Germinal center (tissue), 1 donor: ENCODE results near the gene ADAMTS6.
"Not testable (repeated sequence)": the region's sequence is repeated elsewhere in the genome, so short reads cannot be mapped to it uniquely, and the experiment has no call there.

ENCODE experiments used
- DNase-seq: peaks from one replicate; pipeline ENCODE4 v3.0.0; 2012; ENCODE audit warnings: mixed read lengths, low spot score

ADAMTS6 gene

GRCh38 chr5:65366655-65367054 lies 115.1 kb downstream of the ADAMTS6 start:
- no peak for DNase-seq

DNA sequence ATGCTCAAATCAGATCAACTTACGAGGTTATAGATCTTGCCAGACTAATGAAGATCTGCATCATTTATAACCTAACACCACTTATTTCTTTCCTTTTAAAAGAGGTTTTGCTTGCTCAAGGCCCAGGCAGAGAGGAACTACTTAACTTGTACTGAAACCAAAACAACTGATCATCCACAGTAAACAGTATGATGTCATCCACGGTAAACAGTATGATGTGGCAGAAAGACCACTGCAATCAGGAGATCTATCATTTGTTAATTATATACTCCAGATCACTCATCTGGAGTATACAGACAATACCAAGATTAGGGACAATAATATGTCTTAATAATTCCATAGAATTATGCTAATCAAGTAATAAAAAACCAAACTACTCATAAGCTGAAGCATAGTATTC lies 116.8 kb downstream of the ADAMTS6 start:
- DNase-seq, result no peak

DNA sequence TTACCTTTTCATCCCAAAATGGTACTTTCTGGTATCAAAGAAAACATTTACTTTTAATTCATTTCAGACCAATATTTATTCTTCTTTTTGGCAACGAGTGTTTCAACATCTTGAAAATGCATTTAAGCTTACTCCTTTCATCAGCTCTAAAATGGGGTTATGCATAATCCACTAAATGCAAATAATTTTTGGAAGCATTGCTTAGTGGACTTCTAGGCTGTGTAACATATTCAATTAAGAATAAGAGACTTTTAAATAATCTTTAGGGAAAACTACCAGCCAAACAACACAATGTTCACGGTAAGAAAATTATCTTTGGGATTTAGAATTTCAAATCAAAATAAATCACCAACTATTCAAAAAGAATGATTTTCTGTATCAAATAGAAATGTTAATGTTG lies 118.2 kb downstream of the ADAMTS6 start:
- no peak for DNase-seq

DNA sequence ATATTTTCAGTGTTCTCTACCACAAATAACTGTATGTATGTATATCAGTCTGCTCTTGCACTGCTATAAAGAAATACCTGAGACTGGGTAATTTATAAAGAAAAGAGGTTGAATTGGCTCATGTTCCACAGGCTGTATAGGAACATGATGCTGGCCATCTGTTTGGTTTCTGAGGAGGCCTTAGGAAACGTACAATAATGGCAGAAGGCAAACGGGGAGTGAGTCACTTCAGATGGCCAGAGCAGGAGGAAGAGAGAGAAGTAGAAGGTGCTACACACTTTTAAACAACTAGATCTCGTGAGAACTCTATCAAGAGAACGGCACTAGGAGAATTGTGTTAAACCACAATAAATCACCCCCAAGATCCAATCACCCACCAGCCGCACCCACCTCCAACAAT lies 121.7 kb downstream of the ADAMTS6 start:
- DNase-seq, result no peak

DNA sequence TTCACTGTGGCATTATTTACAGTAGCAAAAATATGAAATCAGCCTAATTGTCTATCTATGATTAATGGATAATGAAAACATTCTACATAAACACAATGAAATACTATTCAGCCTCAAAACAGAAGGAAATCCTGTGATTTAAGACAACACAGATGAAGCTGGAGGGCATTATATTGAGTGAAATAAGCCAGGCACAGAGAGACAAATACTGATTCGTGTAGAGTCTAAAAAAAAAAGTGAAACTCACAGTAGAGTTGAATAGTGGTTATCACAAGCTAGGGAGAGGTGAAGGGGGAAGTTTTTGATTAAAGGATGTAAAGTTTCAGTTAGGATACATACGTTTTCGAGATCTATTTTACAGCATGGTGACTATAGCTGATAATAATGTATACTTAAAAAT lies 122.2 kb downstream of the ADAMTS6 start:
- DNase-seq, result no peak

DNA sequence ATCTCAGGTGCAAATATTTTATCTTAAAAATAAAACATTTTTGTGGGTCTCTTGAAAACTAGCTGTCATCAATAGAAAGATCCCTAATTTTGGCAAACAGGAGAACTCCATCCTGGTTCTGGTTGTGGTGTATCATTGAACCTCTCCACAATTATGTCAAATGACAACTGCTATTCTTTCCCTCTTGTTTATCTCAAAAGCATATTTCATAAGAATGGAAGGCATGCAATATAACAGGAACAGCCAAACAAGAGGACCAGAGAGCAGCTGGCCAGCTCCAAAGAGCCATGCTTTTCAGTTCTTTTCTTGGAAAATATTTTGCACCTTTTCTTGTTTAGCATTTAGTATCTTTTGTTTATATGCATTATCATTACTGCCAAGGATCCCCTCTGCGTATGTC lies 125.4 kb downstream of the ADAMTS6 start:
- no peak for DNase-seq

GRCh38 chr5:65355301-65355700 lies 126.4 kb downstream of the ADAMTS6 start:
- DNase-seq, result no peak

- DNase-seq, result no peak
Observed at GRCh38 chr5:65341835-65342234, 139.9 kb downstream of the ADAMTS6 start.

DNA sequence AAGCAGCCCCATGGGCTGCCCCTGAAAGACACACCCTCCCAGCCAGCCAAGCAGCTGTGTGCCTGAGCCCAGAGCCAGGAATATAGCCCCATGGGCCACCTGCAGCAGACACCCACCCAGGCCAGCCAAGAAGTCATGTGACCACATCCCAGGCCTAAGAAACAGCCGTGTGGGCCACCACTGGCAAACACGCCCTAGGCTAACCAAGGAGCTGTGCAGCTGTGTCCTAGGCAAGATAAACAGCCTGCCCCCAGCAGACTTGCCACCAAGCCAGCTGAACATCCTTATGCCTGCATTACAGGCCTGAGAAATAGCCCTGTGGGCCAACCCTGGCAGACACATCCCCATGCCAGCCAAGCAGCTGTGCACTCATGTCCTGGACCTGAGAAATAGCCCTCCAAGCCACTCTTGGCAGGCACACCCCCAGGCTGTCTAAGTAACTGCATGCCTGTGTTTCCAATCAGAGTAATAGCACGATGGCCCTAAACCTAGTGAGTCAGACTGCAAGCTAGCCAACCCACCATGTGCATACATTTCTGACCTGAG lies 143.0 kb downstream of the ADAMTS6 start:
- no peak for DNase-seq

GRCh38 chr5:65334077-65334476 lies 147.6 kb downstream of the ADAMTS6 start:
- no peak for DNase-seq

DNA sequence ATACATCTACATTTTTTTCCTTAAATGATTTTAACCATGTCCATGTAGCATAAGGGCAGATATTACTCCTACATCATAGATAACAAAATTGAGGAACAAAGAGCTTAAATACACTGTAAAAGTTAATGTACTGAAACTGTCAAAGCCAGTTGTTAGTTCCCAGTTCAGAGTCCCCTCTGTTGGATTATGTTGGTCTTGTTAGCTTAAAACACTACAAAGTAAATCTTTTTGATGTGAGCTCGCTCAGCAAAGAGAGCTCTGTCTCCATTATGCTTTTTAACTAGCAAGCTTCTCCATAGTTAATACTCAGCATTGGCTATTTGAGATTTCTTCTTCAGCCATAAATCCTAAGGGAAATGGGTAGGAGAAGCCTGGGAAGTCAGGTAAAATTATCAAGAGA lies 149.1 kb downstream of the ADAMTS6 start:
- no peak for DNase-seq

DNA sequence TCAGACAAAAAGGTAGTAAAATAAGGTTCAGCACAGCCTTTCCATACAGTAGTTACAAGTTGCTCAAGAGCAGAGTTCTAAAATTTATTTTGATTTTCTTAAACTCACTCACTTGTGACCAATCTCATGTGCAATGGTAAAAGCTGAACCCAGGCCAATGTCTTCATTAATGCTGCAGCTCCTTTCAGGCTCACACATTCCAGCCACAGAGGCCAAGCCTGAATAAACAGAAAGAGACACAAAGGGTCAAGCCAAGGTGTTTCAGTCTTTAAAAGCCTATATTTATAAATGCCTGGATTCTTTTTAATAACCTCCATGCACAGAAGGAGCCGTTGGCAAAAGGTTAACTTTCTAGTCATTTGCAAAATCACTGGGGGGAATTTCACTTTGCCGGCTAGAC lies 152.5 kb downstream of the ADAMTS6 start:
- DNase-seq, result no peak

- no peak for DNase-seq
Observed at GRCh38 chr5:65327582-65327981, 154.1 kb downstream of the ADAMTS6 start.

DNA sequence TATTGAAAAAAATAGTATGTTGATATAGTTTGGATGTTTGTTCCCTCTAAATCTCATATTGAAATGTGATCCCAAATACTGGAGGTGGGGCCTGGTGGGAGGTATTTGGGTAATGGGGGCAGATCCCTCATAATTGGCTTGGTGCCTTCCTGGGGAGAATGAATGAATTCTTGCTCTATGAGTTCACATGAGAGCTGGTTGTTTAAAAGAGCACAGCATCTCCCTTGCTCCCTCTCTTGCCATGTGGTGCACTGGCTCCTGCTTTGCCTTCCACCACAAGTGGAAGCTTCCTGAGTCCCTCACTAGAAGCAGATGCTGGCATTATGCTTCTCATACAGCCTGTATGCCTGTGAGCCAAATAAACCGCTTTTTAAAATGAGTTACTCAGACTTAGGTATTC lies 154.8 kb downstream of the ADAMTS6 start:
- no peak for DNase-seq

- no peak for DNase-seq
Observed at GRCh38 chr5:65324226-65324625, 157.5 kb downstream of the ADAMTS6 start.

DNA sequence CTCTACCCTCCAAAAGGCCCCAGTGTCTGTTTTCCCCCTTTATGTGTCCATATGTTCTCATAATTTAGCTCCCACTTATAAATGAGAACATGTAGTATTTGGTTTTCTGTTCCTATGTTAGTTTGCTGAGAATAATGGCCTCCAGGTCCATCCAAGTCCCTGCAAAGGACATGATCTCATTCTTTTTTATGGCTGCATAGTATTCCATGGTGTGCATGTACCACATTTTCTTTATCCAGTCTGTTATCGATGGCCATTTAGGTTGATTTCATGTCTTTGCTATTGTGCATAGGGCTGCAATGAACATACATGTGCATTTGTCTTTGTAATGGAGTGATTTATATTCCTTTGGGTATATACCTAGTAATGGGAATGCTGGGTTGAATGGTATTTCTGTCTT lies 161.0 kb downstream of the ADAMTS6 start:
- not testable (repeated sequence) for DNase-seq

DNA sequence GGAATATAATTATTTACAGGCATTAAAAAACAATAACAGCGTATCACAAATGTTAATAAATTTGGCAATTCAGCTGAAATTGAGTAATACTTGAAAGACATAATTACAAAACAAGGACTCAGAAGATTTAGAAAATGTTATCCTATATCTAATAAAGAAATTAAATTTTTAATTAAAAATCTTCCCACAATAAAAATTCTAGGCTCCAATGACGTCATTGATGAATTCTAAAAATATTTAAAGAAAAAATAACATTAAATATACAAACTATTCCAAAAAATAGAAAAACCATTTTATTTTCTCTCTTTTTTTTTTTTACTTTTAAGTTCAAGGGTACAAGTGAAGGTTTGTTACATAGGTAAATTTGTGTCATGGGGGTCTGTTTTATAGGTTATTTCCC lies 161.5 kb downstream of the ADAMTS6 start:
- DNase-seq, result no peak

GRCh38 chr5:65307931-65308330 lies 173.8 kb downstream of the ADAMTS6 start:
- DNase-seq, result no peak

GRCh38 chr5:65307088-65307487 lies 174.6 kb downstream of the ADAMTS6 start:
- DNase-seq, result no peak

DNA sequence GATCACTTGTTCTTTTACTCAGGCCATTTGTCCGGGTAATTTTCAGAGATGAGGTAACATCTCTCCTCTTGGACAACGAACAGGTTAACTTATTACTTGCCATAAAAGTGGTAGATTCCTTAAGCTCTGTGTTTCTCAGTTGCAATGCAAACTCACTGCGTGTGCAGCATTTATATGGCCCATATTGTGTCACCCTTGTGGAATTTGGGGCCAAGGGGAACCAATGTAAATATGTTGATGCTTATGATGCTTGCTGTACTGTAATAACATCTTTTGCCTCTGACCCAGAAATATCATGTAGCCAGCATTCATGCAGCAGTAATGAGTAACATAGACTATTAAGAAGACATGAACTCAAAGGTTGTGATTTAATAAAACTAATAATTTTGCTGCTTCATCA lies 175.8 kb downstream of the ADAMTS6 start:
- DNase-seq, result no peak

GRCh38 chr5:65299861-65300260 lies 181.9 kb downstream of the ADAMTS6 start:
- no peak for DNase-seq

DNA sequence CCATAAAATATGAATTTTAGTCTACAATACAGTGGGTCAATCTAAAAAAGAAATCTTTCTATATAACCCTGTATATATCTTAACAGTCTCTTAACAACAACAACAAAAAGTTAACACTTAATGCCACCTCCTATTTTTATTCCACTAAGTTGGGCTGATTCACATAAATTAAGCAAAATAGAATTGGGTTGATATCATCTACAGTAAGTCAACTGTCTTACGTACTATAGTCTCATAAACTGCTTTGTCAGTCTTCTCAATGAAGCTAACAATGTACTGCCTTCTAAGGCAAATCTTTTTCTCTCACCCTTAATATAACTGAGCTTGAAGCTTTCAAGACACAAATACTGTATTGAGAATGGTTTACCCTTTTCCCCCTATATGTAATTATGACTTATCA lies 185.7 kb downstream of the ADAMTS6 start:
- no peak for DNase-seq

DNA sequence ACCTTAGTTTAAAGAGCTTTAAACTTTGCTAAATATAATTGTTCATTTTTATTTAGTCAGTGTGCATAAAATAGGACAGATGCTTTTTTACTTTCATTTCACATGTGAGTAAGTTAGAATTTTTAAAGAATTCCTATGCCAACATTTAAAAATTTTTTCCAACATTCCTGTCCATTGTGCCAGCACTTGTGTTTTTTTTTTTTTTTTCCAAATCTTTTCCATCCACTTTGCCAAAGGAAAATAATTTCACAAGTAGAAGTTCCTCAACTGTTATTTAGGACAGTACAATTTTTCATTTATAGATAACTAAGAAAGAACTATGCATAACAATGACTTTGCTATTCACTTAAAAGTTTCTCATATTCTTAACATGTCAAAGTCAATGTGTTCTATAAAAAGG lies 189.5 kb downstream of the ADAMTS6 start:
- no peak for DNase-seq

DNA sequence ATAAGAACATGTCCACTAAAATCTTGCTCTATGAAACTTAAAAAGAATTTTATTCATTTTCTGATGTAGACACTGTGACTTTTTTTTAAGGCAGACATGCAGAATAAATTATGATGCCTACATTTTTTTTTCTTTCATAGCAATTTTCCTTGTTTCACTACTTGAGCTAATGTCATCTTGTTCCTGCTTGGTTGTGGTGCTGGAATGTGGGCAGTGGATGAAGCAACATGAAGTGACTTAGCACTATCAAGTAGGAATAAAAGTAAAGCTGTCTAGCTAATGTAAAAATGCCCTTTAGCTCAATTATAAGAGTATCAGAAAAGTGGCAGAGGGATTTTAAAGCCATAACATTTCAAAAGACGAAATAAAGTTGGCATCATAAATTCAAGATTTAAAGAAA lies 191.0 kb downstream of the ADAMTS6 start:
- DNase-seq, result no peak

DNA sequence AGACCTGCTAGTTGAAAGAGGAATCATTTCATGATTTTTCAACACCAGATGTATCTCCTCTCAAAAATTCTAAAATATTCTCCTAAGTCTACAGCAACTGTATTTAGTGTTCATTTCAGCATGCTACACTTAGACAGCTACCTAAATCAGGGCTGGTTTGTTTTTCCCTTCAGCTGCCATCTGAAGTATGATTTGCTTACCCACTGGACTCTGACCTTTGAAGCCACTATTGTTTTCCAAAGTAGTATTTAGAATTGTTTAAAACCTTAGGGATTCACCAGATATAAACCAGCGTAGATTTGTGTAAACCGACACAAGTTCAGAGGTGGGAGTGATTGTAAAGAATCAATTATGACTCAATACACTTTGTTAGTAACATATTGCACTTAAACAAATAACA lies 193.1 kb downstream of the ADAMTS6 start:
- no peak for DNase-seq
